NCI-H2107 treated with DMSO at 0.1 percent for 48 hours (cell line): Measurements from ENCODE around the gene RAPGEFL1.
"Not testable (repeated sequence)": the region's sequence is repeated elsewhere in the genome, so short reads cannot be mapped to it uniquely, and the experiment has no call there.

Experiments
- DNase-seq: peaks from one replicate; lab custom pipeline; 2025; ENCODE audit not compliant: unreplicated experiment; lab: John Stamatoyannopoulos, UW

RAPGEFL1 gene

DNA sequence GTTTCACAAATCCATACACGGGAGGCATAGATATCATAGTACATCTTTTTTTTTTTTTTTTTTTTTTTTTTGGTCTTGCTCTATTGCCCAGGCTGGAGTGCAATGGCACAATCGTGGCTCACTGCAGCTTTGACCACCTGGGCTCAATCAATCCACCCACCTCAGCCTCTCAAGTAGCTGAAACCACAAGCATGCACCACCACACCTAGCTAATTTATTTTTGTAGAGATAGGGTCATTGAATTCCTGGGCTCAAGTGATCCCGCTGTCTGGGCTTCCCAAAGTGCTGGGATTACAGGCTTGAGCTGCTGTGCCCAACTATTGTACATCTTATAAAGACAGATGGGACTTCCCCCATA, 3.5 kb upstream of the RAPGEFL1 start:
- DNase-seq = no peak

DNA sequence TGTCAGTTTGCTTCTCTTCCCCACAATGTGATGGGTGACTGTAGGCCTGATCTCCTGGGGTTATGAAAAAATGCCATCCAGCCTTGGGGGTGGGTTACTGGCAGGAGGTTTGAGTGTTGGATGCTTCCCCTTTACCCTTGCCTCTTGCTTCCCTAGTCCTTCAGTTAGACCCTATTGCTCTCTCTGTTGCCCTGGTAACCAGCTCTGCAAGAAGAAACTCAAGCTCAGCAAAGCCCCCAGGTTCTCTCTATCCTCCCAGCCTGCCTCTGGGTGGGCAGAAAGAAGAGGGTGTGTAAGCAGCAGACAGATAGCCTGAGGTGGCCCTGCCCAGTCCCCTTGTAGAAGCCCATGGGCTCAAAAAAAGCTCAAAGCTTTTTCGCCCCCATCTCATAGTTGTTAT, 2.8 kb upstream of the RAPGEFL1 start:
- no peak for DNase-seq

DNA sequence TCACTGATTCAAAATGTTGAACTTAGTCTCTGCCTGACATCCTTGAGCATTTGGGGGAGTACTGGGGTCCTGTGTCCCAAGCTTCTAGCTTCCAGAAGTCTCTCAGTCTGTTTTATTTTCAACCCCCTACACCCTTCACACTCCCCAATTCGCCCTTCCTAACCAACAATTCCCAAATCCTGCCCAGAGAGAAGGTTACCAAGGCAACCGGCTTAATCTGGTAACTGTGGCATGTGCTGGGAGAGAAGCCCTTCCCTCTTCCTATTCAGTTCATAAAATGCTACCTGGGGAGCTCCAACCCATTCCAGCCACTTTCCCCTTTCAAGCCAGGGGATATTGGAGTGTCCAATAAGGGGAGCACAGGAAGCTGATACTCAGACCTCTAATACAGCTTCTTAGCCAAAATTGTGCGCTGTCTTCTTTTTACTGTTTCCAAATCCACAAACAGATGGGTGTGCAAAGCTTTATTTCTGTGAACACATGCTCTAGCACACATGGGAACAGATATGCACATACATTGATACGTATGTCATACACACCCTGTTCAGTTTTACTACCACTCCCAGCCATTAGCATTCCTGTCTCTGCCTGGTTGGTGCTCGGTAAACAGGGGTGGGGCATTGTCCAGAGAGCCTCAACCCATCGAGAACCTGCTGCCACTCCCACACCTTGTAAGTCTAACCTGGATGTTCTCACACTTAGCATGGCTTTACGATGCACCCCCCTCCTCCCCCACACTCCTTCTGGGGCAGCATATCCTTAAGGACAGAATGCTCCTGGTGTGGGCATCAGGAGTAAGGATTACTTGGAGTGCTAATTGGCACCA, 1.1 kb upstream of the RAPGEFL1 start:
- no peak for DNase-seq

DNA sequence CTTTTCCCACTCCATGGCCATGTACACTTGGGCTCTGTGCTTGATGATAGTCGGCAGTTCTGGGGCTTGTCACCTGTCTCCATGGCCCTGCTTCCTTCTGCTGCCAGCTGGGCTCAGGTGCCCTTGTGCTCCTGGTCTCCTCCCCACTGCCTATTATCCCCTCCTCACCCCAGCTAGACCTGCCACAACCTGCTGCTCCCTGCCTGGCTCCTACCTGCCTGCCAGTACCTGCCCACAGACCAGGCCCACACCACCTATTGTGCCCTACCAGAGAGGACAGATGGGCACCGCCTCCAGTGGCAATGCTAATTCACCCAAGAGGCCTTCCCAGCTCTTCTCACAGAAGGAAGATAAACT, 538 bp upstream of the RAPGEFL1 start:
- DNase-seq = peak; percentile 88

DNA sequence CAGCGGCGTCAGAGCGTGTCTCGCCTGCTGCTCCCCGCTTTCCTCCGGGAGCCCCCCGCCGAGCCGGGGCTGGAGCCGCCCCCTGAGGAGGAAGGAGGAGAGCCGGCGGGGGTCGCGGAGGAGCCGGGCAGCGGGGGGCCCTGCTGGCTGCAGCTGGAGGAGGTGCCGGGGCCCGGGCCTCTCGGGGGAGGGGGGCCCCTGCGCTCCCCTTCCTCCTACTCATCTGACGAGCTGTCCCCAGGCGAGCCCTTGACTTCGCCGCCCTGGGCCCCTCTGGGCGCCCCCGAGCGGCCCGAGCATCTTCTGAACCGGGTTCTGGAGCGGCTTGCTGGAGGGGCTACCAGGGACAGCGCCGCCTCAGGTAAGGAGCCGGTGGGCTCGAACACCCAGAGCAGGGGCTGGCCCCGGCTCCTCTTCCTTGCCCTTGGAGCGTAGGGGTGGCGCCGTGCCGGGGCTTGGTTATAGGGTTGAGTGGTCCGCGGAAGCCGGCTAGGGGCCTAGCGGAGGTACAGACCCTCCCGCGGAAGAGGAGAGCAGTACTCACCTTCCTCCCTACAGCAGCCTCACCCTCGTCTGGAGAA, 841 bp downstream of the RAPGEFL1 start:
- DNase-seq = no peak

DNA sequence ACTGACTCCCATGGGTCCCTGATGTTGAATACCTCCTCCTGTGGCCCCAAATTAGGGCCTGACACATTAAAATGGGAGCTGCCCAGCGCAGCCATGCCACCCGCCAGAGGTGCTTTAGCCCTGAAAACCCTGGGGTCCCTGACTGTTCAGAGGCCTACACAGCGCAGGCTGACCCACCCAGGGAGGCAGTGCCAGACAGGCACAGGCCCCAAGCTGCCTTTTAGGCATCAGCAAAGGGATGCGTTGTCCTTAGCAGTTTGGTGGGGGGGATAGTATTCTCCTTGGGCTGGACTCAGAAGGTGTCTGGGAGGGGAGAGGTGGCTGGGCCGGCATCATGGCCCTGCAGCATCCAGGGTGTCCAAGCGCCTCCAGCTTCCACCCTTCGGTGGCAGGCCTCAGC, 1.4 kb downstream of the RAPGEFL1 start:
- no peak for DNase-seq

DNA sequence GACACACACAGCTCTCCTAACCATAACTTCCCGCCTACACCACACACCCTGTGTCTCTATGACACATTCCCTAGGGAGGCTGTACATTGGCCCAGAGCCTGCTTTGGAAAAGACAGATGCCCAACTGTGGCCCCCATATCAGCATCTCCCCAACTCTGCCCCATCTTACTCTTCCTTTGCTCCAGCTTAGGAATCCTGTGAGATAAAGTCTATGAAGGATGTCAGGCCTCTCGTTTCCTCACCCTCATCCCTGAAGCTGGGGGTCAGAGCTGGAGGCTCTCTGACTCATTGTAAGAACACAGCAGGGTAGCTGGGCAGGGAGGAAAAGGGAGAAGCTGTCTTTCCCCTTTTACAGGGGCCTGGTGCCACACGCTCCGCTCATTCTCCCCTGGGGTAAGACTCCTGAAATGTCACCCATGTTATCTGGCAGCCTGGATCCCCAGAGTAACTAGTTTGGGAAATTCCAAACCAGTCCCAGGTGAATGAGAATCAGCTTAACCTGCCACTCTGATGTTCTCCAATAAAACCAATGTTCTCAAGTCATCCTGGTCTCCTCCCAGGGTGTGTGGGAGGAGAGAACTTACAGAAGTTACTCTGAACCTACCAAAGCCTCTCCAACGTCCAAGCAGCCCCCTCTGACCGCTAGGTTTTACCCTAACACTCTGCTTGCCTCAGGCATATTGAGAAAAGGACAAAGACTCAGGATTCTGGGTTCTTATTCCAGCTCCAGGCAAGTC, 2.8 kb downstream of the RAPGEFL1 start:
- DNase-seq = no peak

DNA sequence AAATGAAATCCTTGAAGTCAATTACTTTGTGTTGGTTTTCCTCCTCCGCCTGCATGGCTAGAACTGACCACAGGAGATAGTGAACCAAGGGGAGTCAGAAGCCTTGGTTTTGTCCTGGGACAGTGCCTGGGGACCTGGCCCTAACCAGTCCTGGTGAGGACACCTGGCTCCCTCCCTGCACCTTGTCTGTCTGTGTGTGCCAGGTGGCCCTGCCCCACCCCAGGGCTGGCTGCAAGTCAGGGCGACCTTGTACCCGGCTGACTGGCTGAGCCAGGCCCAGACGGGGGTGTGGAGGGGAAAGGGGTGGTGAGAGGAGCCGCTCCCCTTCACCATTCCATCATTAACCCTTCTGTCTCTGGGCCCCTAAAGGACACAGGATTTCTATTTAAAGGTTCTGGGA, 3.4 kb downstream of the RAPGEFL1 start:
- DNase-seq = no peak

DNA sequence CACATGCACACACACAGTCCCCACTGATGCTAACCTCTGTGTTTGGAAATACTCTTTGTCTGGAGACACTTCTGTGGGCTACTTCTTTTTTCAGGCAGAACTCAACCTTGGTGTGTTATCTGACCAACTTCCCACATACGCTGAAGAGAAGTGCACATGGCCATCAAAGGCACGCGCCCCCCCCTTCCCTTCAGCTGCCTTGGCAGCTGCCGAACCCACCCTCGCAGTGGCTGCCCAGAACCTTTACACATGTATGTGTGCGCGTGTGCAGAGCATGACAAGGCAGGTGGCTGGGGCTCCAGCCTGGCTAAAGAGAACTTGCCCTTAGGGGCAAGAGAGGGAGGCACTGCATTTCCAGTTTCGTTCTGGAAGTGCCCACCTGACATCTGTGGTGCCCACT, 3.9 kb downstream of the RAPGEFL1 start:
- no peak for DNase-seq

DNA sequence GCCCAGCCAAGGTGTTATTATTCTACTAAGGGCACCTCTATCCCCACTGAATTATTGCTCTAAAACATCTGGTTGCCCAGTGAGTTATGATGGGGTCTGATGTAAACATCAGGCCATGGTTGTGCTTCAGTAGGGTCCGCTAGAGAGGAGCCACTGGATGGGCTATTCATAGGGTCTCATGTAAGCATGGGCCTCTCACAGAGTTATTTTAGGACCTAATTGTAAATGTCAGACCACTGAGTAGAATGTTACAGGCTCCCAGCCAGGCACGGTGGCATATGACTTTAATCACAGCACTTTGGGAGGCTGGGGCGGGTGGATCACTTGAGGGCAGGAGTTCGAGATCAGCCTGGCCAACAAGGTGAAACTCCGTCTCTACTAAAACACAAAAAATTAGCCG, 5.3 kb downstream of the RAPGEFL1 start:
- DNase-seq = no peak

DNA sequence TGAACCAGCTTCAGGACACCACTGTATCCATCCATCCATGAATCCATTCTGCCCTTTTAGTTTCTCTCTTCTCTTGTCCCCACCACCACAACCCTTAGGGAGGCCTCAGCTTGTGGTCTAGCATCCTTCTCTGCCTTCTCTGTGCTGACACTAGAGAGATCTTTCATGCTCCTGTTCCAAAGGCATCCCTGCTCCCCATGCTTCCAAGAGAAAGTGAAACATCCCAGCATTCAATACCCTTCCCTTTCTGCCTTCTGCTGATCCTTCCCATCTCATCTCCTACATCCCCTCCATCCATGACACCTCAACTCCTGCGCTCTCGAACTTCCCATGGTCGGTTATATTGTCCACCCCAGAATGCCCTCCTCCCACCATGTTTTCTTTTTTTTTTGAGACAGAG, 10.0 kb downstream of the RAPGEFL1 start:
- no peak for DNase-seq

DNA sequence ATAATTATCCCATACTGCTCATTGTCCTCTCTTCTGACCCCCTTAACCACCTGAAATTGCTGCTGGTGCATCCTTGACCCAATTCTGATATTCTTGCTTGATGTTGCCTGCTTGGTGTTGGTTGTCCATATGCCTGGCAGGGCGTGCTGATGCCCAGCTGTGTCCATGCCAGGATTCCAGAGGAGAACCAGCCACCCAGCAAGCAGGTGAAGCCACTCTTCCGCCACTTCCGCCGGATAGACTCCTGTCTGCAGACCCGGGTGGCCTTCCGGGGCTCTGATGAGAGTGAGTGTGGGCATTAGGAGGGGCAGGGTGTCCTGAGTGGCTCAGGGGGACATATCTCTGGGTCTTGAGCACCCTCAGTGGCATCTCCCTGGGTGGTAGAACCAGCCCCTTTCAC, 11.4 kb downstream of the RAPGEFL1 start:
- no peak for DNase-seq

DNA sequence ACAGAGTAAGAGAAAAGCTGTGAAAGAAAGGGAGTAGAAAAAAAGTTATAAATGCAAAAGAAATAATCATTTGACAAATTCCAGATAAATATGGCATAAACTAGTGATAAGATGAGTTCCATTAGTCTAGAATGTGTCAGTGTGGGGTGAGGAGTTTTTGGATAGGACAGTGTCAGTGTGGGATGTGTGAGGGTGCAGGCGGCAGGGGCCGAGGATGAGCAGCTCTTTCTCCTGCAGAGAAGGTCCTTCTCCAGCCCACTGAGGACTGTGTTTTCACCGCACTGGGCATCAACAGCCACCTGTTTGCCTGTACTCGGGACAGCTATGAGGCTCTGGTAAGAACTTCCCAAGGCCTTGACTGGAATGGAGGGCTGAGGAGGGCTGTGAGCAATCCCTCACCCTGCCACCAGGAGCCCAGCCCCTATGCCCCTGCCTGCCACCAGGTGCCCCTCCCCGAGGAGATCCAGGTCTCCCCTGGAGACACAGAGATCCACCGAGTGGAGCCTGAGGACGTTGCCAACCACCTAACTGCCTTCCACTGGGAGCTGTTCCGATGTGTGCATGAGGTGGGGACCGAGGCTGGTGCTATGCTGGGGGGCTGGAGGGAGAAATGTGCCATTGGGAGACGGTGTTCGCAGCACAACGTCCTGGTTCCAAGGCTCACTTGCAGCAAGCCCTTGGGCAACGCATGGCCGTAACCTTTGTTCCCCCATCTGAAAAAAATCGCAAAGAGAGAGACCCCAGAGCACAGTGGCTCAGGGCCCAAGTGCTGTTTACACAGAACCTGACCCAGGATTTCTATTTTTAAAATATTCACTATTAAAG, 13.1 kb downstream of the RAPGEFL1 start:
- DNase-seq = no peak

DNA sequence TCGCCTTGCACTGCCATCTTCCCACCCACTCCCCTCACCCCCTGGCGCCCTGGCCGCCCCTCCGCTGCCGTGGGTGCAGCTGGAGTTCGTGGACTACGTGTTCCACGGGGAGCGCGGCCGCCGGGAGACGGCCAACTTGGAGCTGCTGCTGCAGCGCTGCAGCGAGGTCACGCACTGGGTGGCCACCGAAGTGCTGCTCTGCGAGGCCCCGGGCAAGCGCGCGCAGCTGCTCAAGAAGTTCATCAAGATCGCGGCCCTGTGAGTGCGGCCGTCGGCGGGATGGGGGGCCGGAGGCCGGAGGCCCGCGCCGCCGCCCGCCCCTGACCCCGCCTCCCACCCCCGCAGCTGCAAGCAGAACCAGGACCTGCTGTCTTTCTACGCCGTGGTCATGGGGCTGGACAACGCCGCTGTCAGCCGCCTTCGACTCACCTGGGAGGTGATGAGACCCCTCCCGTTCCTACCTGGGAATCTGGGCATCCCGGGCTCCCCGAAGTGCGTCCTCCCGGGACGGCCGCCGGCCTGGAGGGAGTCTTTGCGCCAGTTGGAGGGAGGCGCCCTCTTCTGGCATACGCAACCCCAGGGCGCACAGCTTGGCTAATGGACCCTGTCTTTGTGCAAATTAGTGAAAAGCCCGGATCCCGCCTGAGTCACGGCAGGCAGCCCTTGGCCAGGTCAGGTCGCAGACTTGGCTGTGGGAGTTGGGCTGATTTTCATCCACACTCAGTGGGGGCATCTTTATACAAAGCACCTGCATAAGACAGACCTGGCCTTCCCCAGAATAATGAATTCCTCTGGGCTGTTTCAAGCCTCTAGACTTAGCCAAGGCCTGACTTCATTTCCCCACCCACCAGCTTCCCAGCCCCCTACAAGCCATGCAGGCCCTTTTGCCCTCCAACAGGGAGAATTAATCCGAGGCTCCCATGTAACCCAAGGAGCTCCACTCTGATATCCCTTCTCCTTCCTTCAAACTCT, 14.3 kb downstream of the RAPGEFL1 start:
- peak; percentile 33 for DNase-seq

DNA sequence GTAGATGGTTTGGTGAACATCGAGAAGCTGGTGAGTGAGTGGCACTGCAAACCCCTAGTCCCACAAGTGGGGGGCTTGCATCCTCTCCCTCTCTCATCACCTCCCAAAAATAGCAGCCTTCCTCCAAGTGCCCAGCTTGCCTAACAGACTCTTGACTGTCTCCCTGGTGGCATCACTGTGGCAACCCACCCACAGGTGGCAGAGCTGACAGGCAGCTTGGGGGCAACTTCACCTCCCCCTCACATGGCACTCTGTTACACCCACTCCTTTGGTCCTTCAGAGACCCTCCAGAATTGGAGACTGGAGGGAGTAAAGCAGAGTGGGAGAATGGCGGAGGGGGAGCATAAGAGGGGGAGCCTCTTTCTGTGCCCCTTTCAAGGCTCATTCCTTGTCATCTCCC, 15.7 kb downstream of the RAPGEFL1 start:
- DNase-seq = no peak

DNA sequence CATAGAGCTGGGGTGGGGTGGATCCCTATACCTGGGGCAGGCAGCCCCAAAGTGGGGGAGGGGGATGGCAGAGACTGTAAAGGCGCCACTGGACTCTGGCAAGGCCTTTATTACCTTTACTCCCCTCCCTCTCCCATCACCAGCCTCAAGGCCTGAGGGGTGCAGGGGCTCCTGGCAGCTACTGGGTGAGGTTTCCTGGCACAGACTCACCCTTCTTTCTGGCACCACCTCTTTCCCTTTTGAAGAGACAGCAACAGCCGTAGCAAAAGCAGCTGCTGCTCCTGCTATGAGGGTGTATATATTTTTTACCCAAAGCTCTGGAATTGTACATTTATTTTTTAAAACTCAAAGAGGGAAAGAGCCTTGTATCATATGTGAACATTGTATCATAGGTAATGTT, 17.6 kb downstream of the RAPGEFL1 start:
- DNase-seq = no peak

DNA sequence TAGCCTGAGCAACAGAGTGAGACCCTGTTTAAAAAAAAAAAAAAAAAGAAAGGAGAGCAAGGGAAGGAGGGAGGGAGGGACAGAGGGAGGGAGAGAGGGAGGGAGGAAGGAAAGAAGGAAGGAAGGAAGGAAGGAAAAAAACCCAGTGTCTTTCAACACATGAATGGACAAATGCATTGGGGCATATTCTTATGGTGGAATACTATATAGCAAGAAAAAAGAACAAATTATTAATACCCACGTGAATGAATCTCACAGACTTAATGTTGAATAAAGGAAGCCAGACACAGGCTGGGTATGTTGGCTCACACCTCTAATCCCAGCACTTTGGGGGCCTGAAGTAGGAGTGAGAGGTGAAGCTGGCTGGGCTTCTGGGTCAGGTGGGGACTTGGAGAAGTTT, 20.3 kb downstream of the RAPGEFL1 start:
- DNase-seq = no peak

DNA sequence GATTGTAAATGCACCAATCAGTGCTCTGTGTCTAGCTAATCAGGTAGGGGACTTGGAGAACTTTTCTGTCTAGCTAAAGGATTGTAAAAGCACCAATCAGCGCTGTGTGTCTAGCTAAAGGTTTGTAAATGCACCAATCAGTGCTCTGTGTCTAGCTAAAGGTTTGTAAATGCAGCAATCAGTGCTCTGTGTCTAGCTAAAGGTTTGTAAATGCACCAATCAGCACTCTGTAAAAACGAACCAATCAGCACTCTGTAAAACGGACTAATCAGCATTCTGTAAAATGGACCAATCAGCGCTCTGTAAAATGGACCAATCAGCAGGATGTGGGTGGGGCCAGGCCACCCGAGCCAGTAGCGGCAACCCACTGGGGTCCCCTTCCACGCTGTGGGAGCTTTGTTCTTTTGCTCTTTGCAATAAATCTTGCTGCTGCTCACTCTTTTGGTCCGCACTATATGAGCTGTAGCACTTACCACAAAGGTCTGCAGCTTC, 20.7 kb downstream of the RAPGEFL1 start:
- not testable (repeated sequence) for DNase-seq

DNA sequence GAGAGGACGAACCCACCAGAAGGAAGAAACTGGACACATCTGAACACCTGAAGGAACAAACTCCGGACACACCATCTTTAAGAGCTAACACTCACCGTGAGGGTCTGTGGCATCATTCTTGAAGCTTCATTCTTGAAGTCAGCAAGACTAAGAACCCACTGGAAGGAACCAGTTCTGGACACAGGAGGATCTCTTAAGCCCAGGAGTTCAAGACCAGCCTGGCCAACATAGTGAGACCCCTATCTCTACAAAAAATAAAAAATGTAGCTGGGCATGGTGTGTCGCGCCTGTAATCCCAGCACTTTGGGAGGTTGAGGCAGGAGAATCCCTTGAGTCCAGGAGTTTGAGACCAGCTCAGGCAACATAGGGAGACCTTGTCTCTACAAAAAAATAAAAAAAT, 21.3 kb downstream of the RAPGEFL1 start:
- no peak for DNase-seq

DNA sequence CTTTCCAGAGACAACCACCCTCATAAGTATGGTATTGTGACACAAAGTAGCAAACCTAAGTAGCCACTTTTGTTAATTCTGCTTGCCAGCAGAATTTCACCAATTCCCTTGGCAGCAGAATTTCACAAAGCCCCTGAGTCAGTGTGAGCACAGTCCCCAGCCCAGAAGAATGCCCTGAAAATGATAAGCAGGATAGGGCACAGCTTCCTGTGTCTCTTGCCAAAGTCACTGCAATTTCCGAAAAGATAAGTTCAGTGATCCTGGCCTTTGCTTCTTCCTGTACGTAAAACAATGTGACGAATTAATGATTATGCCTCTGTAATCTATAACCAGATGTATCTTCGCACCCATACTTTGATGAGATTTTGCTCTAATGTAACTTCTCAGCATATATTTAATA, 25.9 kb downstream of the RAPGEFL1 start:
- DNase-seq = no peak
